ENCODE data around the gene AFAP1L1.

- no peak for TF ChIP-seq CTCF (IDR thresholded peaks at IDR 0.05)
- TF ChIP-seq EP300 (IDR thresholded peaks at IDR 0.05): no peak
- no peak for TF ChIP-seq POLR2A (IDR thresholded peaks at IDR 0.05)
Observed at GRCh38 chr5:149376104-149376503, 104.4 kb downstream of the AFAP1L1 start.
